Stimulated activated CD4-positive, alpha-beta T cell treated with anti-CD3 and anti-CD28 coated beads, TNF-alpha, amount 100 ng/mL, for 4 hours (primary cell): ENCODE results near the gene PDHB.
"Not testable (repeated sequence)": the region's sequence is repeated elsewhere in the genome, so short reads cannot be mapped to it uniquely, and the experiment has no call there.

Experiments
- DNase-seq, 3 experiments: peaks; one replicate each; pipeline ENCODE4 v3.0.0-alpha.2; 2020; ENCODE audit warnings: low read depth in 3 of 3

Gene PDHB

DNA sequence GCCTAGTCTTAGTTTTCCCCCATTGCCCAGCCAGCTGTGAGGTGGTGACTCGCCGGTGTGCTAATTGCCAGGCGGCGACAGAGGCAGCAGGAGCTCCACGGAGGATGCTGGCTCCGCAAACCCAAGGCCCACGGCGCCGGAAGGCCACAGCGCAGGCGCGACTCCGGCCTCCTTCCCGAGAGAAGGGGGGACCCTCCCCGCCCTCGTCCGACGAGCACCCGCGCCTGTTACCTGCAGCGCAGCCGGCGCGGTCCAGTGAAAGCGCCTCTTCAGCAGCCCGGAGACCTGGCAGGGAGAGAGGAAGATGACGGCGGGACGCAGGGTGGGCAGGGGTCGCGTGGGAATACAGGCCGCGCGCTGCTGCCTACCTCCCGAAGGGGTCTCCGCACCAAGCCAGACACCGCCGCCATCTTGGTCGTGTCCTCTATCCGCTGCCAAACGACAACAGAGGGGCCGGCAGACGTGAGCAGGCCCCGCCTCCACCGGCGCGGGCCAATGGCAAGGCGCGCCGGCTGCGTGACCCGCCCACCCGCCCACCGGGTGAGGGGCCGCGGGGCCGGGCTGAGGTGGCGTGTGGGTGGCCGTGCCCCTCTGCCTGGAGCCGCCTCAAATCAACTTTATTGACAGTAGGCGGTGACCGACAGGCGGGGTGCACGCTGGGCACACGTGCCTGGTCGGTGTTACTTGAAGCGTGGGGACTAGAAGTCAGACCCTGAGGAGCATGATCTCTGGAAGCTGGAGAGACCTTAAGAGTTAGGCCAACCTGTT lies at the start of gene PDHB:
Gene PDHB (minus strand): TSS at position 433 of the 768 bp plus-strand sequence. CDS start 23 bp downstream, at position 410.
- DNase-seq, result peak; percentile 81 to 86 (median 81)

DNA sequence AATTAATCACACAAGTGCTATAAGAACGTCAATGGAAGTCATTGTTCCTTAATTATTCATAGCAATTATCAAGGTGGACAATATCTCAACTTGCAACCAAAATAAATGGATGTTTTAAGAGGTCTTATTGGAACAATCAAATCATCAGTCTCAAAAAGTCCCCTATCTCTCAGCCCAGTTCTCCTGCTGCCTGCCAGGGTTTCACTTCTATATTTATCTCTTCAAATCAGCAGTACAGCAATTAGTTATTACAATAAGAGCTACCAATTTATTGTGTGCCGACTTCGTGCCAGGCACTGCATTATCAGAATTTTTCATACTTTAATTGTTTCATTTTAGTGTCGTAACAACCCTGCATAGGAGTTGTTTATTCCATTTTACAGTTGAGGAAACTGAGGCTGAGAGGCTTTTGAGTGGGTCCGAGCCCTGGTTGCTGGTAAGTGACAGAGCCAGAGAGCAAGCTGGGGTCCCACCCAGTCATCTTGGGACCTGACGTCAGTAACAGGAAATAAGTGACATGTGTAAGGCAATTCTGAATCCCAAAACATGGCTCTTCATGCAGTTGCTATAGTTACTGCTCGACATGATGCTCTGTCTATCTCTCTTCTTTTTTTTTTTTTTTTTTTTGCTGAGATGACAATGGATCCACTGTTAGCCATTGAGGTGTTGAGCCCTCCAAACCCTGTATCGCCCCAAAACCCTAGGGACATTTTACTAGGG lies 49.4 kb upstream of the PDHB start:
- DNase-seq, result no peak

- DNase-seq, result no peak
Measured at GRCh38 chr3:58480309-58480708, 46.7 kb upstream of the PDHB start.

- DNase-seq, result no peak
Measured at GRCh38 chr3:58478781-58479180, 45.1 kb upstream of the PDHB start.

DNA sequence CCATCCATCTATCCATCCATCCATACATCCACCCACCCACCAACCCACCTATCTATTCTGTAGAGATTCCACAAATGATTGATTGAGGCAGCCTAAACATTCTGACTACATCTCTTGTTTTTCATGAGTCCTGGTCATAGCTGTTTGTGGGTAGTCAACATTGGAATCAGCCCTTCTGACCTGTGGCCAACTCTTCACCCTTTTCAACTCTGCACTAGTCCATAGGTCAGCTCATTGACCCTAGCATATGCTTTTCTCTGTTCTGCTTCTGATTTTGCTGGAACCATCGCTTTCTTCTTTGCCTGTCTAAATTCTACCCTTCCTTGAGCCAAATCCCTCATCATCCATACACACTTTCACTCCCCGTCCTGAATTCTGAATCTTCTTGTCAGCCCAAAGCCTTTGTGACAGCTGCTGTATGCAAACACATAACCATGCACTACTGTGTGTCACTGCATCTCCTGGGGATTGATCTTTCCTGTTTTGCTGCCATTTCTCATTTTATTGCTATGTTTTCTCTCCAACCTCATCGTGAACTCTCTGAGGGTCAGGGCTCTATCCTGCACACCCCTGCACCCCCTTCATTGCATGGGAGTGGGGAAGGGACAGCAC lies 41.4 kb upstream of the PDHB start:
- no peak for DNase-seq

- DNase-seq, result no peak
Measured at GRCh38 chr3:58474348-58474911, 40.8 kb upstream of the PDHB start.

GRCh38 chr3:58473275-58473674 lies 39.6 kb upstream of the PDHB start:
- no peak for DNase-seq

DNA sequence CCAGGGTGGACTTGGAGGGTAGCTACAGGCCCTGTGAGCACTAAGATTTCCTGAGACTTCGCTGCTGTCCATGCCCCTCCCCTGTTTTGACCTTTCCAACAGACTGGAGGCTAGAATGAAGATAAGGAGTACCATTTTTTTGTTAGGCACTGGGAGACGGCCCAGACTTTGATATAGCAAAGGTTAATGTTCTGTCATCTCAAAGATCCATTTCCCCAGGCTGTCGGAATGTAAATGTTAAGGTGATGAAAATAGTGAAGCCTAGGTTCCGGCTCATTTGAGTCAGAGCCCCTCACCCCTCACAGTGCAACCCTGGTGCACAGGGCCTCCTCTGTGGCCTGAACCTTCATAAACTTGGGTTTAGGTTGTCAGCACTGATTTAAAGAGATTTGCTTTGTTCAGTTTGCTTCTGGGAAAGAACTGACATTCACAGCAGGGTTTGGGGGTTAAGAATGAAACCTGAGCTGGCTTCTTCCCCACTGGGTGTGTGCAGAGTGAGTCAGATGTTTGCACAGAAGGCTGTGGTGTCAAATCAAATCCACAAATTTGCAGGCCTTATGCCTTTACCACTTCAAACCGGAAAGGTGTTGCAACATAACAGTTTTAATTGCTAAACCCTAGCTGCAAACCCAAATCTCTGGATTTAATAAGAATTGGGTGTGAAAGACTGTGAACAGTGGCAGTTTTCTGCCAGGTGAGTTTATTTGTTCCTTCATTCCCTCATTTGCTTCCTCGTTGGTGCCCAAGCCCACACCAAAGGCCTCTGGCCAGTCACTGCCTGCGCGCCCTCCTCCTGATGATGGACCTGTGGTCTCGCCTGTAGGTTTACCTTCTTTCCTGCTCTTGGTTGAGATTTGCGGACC lies 37.6 kb upstream of the PDHB start:
- no peak for DNase-seq

GRCh38 chr3:58470363-58471024 lies 36.9 kb upstream of the PDHB start:
- DNase-seq, result no peak

- DNase-seq, result no peak
Measured at GRCh38 chr3:58469096-58469495, 35.5 kb upstream of the PDHB start.

- no peak for DNase-seq
Measured at GRCh38 chr3:58466899-58467563, 33.4 kb upstream of the PDHB start.

GRCh38 chr3:58464866-58465265 lies 31.2 kb upstream of the PDHB start:
- DNase-seq, result no peak

GRCh38 chr3:58463942-58464271 lies 30.3 kb upstream of the PDHB start:
- DNase-seq, result no peak

GRCh38 chr3:58463181-58463941 lies 29.7 kb upstream of the PDHB start:
- DNase-seq, result peak; percentile 42 to 46 (median 44)

- no peak for DNase-seq
Measured at GRCh38 chr3:58462829-58463180, 29.2 kb upstream of the PDHB start.

- no peak for DNase-seq
Measured at GRCh38 chr3:58459160-58459559, 25.5 kb upstream of the PDHB start.

GRCh38 chr3:58452176-58452575 lies 18.5 kb upstream of the PDHB start:
- DNase-seq, result no peak

DNA sequence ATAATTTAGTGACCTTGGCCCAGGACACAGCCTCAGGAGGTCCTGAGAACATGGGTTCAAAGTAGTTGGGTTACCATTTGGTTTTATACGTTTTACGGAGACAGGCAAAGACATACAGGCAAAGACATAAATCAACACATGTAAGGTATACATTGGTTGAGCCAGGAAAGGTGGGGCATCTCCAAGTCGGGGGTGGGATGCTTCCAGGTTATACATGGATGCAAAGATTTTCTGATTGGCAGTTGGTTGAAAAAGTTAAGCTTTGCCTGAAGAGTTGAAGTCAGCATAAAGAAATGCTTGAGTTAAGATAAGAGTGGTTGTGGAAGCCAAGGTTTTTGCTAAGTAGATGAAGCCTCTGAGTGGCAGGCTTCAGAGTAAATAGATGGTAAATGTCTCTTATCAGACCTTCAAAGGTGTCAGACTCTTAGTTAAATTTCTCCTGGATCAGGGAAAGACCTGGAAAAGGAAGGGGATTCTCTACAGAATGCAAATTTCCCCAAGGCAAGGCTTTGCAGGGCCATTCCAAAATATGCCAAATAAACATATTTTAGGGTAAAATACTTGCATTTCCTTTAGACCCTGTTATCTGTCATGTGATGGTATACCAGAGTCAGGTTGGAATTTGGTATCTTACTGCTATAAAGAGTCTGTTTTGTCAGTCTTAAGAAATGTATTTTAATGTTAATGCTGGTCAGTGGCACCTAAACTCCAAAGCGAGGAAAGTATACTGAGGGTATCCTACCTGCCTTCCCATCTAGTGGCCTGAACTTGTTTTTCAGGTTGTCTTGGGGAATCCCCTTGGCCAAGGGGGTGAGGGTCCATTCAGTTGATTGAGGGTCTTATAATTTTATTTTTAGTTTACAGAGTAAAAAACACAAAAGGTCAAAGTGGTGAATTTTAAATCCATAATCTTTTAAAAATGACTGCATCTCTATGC lies 8.2 kb upstream of the PDHB start:
- no peak for DNase-seq

DNA sequence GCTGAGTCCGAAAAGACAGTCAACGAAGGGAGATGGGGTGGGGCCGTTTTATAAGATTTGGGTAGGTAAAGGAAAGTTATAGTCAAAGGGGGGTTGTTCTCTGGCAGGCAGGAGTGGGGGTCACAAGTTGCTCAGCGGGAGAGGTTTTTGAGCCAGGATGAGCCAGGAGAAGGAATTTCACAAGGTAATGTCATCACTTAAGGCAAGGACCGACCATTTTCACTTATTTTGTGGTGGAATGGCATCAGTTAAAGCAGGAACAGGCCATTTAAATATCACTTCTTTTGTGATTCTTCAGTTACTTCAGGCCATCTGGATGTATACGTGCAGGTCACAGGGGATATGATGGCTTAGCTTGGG lies 7.3 kb upstream of the PDHB start:
- not testable (repeated sequence) for DNase-seq
